CD4-positive, alpha-beta T cell treated with Interleukin-2 at 100 ng/mL for 4 hours (primary cell): ENCODE results near the gene USP2.

Experiments used
- DNase-seq: peaks from one replicate; pipeline ENCODE4 v3.0.0-alpha.2; 2020; ENCODE audit warnings: low spot score

Gene USP2

GRCh38 chr11:119376197-119376847 lies 5.2 kb downstream of the USP2 start:
- DNase-seq, result no peak

DNA sequence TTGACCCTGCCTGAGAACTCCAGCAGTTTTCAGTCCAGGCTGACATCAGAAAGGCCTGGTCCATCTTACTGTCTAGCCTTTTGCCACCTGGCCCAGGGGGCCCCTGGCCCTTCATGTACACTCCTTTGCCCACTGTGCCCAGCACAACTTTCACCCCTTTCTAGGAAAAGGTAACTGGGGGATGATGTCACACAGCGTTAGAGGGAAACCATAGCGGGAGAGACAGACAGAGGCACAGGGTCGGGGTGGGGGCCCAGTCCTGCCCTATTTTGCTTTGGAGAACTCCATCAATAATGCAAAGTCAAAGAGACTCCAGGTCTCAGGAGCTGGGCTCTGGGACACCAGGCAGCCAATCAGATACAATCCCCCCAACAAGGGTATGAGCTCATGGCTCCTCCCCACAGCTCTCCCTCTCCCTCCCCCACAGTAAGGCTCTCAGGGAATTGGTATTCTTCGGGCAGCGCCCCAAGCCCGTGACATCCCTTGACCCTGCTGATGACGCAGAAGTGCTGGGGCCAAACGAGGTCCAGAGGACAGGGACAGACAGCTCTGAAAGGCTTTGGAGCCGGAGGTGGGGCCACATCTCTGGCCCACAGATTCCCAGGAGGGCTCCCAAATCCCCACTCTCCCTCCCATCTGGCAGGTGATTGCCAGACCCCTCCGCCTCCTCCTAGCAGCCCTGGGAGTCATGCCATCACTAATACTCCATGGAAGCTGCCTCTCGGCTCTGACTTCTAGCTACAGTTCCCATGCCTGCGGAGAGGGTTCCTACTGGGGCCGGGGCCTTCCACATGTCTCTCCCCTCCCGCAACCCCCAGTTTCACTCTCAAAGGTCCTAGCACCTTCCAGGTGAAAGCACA lies 5.9 kb downstream of the USP2 start:
- no peak for DNase-seq

DNA sequence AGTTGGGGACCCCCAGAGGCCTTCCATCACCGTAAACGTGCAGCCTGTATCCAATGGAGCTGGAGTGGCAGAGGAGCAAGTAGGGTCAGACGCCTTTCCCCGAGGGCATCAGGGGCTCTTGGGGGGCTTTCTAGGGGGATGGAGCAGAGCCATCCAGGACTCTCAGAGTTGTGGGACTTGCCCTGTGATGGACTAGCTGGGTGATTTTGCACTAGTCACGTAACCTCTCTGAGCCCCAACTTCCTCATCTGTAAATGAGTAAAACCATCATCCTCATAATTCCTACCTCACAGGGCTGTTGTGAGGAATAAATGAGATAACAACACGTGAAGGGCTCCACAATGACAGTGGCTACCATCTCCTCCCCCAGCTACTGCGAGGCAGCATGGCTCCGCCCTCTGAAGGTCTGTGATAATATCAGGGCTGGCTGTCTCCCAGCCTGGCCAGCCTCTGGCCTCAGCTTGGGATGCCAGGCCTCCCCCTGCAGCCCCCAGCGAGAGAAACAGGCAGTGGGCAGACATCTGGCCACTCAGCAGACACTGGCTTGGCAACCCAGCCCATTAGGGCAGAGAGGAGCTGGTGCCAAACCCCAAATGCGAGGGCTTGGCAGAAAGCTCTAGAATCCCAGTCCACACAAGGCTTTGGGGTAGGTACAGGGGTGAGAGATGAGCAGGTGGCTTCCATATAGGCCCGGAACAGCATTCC lies 6.7 kb downstream of the USP2 start:
- DNase-seq, result no peak

- DNase-seq, result peak; percentile 42
Measured at GRCh38 chr11:119373921-119374631, 7.4 kb downstream of the USP2 start.

DNA sequence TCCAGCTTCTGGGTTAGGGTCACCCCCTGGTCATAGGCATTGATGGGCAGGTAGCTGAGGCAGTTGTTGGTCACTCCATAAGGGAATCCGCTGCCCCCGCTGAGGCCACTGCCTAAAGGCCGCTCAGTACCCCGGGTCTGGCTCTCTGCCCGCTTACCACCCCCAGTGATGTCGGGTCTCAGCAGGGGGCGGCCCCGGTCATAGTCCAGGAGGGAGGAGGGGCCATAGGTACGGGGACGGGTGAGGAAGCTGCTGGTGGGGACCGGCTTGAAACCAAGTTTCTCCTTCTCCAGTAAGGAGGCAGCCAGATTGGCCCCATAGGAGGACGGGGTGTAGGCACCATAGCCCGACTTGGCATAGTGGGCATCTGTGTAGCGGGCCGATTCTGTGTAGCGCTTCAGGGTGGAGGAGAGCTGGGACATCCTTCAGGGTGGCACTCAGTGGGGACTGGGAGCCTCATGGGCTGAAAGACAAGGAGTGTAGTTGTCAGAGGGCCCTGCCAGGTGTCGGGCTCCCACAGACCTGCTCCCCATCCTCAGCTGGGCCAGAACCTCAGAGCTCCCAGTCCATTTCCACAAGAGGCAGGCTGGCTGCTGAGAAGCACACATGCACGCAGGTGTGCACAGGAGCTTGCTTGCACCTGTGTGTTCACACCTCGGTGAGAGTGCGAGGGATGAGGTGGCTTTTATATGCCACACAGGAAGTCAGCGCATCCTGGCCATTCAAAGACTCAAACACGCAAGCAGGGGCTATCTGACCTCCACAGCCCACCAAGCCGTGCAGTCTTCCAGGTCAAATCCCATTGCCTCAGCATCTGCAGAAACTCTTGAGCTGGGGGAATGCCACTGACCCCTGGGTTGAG lies 8.2 kb downstream of the USP2 start:
- DNase-seq, result no peak

DNA sequence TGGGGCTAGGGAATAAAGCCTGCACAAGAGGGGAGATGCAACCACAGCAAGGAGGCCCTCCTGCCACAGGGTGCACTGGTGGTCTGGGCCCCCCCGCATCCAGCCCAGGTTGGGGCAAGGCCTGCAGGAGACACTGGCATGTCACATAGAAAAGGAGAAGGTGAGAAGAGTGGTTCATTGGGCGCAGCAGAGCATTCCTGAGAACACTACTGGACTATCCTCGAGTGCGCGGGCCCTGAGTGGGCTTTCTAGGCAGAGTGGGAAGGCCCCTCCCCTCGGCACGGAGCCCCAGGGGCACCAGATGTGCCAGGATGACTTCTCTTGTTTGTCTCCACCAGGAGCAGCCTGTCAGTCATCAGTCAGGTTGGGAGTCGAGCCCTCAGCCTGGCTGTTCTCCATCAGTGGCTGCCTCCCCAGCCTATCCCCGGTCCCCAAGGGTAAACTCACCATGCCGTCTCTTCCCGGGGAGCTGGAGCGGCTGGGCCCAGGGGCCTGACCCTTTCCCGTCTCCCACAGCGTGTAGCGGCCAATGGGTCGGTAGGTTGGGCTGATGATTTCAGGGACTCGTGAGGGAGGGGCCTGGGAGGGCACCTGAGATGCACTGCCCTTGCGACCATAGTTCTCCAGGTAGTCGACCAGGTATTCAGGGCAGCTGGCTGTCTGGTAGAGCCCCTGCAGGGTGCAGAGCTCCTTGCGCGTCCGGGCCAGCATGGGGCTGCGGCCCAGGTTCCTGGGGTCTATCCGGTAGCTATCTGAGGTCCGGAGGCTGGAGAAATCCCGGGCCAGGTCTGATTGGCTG lies 9.0 kb downstream of the USP2 start:
- DNase-seq, result no peak

GRCh38 chr11:119371778-119372182 lies 9.7 kb downstream of the USP2 start:
- DNase-seq, result no peak

DNA sequence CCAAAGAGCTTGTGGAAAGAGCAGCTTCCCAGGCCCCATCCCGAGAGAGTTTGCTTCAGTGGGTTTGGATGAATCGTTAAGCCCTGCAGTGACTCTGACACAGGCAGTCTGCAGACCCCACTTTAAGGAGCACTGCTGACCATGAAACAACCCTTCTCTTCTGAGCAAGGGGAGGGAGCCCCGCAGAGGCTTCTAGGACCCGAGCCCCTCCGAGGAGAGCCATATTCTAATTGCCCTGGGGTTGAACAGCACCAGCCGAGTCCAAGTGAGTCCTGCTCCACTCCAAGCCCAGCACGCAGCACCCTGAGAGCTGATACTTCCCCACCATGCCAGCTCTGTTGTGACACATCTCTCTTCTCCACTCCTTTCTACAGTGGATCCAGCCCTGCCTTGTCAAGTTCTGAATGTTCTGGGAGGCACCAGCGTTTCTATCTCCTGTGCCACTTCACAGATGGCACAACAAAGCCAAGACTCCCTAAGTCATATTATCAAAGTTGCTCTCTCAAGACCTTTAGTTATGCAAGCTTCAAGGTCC lies 10.4 kb downstream of the USP2 start:
- DNase-seq, result no peak

DNA sequence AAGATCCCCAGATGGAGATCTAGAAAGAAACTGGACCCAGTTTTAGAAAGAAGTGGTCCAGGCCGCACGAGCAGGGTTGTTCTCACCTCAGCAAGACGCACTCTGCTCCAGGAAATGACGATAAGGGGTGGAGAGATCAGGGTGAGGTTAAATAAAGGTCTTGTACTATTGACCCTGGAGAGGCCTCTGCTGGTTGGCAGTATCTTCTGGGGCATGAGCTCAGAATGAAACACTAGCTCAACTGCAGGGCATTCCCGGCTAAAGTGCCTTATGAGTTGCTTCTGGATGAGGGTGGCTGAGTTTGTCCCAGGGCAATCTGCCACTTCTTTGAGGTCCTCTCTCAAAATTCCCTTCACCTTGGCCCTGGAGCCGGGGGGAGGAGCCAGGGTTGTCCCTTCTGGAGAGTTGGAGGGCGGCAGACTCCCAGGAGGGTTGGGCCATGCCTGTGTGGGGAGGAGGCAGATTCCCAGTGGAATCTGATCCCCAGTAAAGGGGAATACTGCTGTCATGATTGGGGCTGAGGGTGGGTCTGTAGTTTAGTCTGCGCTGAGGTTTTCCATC lies 10.9 kb downstream of the USP2 start:
- DNase-seq, result no peak

- no peak for DNase-seq
Measured at GRCh38 chr11:119369132-119369925, 12.2 kb downstream of the USP2 start.

- DNase-seq, result no peak
Measured at GRCh38 chr11:119368121-119369034, 13.1 kb downstream of the USP2 start.

DNA sequence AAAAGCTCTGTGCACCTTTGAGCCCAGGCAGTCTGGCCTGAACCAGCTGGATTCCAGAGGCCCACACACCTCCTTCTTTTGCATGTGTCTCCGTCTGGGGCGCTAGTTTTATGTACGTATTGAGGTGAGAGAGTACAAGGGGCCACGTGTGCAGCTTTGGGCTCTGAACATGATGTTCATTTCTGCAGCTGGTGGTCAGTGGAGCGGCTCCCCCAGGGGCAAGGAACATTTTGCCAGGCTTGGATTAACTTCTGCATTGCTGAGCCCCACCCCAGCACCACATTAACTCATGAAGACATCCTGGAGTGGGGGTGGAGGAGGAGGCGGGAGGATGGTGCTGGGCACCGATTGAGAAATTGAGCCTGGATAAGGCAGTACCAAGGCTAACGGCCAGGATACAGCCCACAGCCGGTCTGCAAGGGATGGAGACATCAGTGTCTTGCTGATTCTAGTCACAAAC lies 13.8 kb downstream of the USP2 start:
- no peak for DNase-seq

DNA sequence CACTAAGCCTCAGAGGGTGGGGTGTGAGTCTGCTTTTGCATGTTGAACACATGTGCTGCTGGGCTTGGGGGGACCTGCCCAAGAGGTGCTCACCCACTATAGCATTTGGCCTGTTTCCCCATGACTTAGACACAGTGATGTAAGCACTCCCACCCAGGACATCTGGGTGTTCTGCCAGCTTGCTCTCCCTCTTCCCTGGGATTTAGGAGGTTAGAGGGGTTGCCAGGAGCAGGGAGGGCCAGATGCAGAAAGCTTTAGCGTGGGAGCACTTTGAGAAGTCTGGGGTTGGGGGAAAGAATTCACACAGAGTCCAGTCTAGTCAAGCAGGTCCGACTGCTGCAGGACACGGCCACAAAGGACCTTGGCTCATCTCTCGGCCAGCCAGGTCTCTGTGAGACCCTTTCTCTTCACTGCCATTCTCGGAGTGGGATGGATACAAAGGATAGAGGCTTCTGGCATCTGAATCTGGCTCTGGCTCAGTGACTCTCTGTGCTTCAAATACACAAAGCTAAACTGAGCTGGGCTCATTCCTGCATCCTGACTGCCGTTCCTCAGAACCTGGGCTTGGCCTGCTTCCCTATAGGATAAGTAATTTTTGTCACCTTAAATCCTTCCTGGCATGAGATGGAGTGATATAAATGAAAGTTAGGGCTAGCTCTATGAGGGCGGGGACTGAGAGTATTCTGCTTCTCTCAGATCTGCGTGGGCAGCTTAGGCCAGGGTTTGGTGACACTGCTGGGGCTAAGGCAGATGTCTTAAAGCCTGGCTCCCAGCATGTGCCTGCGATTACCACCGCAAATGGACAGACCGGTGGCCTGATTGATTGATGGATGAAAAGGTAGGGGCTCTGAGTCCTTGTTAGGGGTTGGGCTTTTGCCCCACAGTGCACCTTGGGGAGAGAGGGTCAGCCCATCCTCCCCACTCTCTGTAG lies 14.5 kb downstream of the USP2 start:
- no peak for DNase-seq

- no peak for DNase-seq
Measured at GRCh38 chr11:119365071-119365591, 16.4 kb downstream of the USP2 start.

DNA sequence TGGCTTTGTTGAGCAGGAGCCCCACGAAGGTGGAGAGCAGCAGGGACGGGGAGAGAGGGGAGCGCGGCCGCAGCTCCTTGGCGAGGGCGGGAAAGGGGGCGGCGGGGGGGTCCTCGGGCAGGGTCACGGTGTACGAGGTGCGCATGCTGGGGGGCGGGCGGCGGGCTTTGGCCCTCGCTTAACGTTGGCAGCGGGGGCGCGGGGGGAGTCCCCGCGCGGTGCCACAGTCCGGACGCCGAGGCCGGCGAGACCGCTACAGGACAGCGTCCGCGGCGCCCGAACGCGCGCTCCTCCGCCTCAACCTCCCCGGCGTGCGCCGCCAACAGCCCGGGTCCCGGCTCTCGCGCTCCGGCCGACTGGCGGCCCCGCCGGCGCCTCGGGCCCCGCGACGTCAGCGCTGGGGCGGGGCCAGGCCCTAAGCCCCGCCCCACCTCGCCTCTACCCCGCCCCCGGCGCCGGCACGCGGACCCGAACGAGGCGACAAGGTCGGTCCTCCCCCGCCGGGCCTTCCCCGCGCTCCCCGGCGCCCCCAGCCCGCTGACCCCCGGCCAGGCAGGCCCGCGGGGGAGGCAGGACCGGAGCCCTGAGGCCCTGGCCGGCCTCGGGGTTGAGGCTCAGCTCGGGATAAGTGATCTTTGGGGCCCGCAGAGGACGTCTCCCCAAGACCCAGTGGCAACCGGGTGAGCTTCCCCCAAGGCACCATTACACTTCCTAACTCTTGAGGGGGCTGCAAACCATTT lies 17.5 kb downstream of the USP2 start:
- peak; percentile 52 for DNase-seq
